HUES6 (cell line): ENCODE data around the gene CTBP1.

Experiments used
- H3K27ac ChIP-seq: 2 replicates; pipeline ENCODE4 v1.7.0; 2013; ENCODE audit warnings: low read depth, mild to moderate bottlenecking, low read length, inconsistent platforms
- H3K27me3 ChIP-seq: 2 replicates; pipeline ENCODE4 v1.6.1; 2013; ENCODE audit warnings: low read length; ENCODE audit not compliant: control insufficient read depth, insufficient read depth
- H3K36me3 ChIP-seq: 2 replicates; pipeline ENCODE4 v1.6.1; 2013; ENCODE audit warnings: low read length; ENCODE audit not compliant: control insufficient read depth, insufficient read depth
- H3K4me1 ChIP-seq: 2 replicates; pipeline ENCODE4 v1.6.1; 2013; ENCODE audit warnings: low read length; ENCODE audit not compliant: control insufficient read depth, insufficient read depth
- H3K4me3 ChIP-seq: 2 replicates; pipeline ENCODE4 v1.5.1; 2013; ENCODE audit warnings: low read depth, low read length
- H3K9ac ChIP-seq: one replicate; pipeline ENCODE4 v1.6.1; 2013; ENCODE audit warnings: mild to moderate bottlenecking, low read length
- H3K9me3 ChIP-seq: 2 replicates; pipeline ENCODE4 v1.6.1; 2013; ENCODE audit warnings: low read depth, low read length; ENCODE audit not compliant: control insufficient read depth, insufficient read depth

CTBP1 gene

GRCh38 chr4:1279253-1279652 is 30.3 kb upstream of the CTBP1 start:
- Histone ChIP-seq H3K27ac (no peak overlapping the region), H3K9me3 (no peaks in the 10 kb centered on the region), H3K27me3 (peaks cover 7% of the 10 kb centered on the region; the same call in 1 of the 2 replicates), H3K36me3 (no peaks in the 10 kb centered on the region), H3K4me1 (no peaks in the 10 kb centered on the region), H3K9ac (no peak overlapping the region), H3K4me3 (no peak overlapping the region)

GRCh38 chr4:1277667-1278665 is 29.0 kb upstream of the CTBP1 start:
- Histone ChIP-seq H3K9me3 (no peaks in the 10 kb centered on the region), H3K36me3 (no peaks in the 10 kb centered on the region), H3K27me3 (peaks cover 7% of the 10 kb centered on the region; the same call in 1 of the 2 replicates), H3K27ac (no peak overlapping the region), H3K9ac (no peak overlapping the region), H3K4me1 (no peaks in the 10 kb centered on the region), H3K4me3 (no peak overlapping the region)

- Histone ChIP-seq H3K4me1 (no peaks in the 10 kb centered on the region), H3K27ac (no peak overlapping the region), H3K4me3 (no peak overlapping the region), H3K9me3 (no peaks in the 10 kb centered on the region), H3K27me3 (peaks cover 7% of the 10 kb centered on the region; the same call in 1 of the 2 replicates), H3K36me3 (no peaks in the 10 kb centered on the region), H3K9ac (no peak overlapping the region)
Measured at GRCh38 chr4:1276984-1277383, 28.1 kb upstream of the CTBP1 start.

GRCh38 chr4:1274871-1275270 is 25.9 kb upstream of the CTBP1 start:
- Histone ChIP-seq H3K4me1 (no peaks in the 10 kb centered on the region), H3K9ac (no peak overlapping the region), H3K36me3 (no peaks in the 10 kb centered on the region), H3K9me3 (0 out of 2 replicates have a peak, but pooled peaks cover 3% of the 10 kb centered on the region), H3K4me3 (no peak overlapping the region), H3K27me3 (peaks cover 7% of the 10 kb centered on the region; the same call in 1 of the 2 replicates), H3K27ac (no peak overlapping the region)

GRCh38 chr4:1271686-1272085 is 22.8 kb upstream of the CTBP1 start:
- no peak overlapping the region for H3K4me3 ChIP-seq
- 0 out of 2 replicates have a peak, but pooled peaks cover 3% of the 10 kb centered on the region for H3K9me3 ChIP-seq
- H3K9ac ChIP-seq = no peak overlapping the region
- H3K27ac ChIP-seq = no peak overlapping the region
- no peaks in the 10 kb centered on the region for H3K4me1 ChIP-seq
- peaks cover 2% of the 10 kb centered on the region; the same call in 1 of the 2 replicates for H3K27me3 ChIP-seq
- H3K36me3 ChIP-seq = no peaks in the 10 kb centered on the region

- no peaks in the 10 kb centered on the region for H3K4me1 ChIP-seq
- no peaks in the 10 kb centered on the region for H3K36me3 ChIP-seq
- no peak overlapping the region for H3K27ac ChIP-seq
- H3K4me3 ChIP-seq = no peak overlapping the region
- no peak overlapping the region for H3K9ac ChIP-seq
- 0 out of 2 replicates have a peak, but pooled peaks cover 9% of the 10 kb centered on the region for H3K9me3 ChIP-seq
- no peaks in the 10 kb centered on the region for H3K27me3 ChIP-seq
Measured at GRCh38 chr4:1269209-1269608, 20.3 kb upstream of the CTBP1 start.

- H3K4me3 ChIP-seq = no peak overlapping the region
- no peak overlapping the region for H3K9ac ChIP-seq
- H3K4me1 ChIP-seq = no peaks in the 10 kb centered on the region
- H3K27me3 ChIP-seq = no peaks in the 10 kb centered on the region
- no peaks in the 10 kb centered on the region for H3K36me3 ChIP-seq
- H3K27ac ChIP-seq = no peak overlapping the region
- H3K9me3 ChIP-seq = 0 out of 2 replicates have a peak, but pooled peaks cover 9% of the 10 kb centered on the region
Measured at GRCh38 chr4:1266881-1267763, 18.2 kb upstream of the CTBP1 start.

GRCh38 chr4:1265351-1265750 is 16.4 kb upstream of the CTBP1 start:
- Histone ChIP-seq H3K9ac (no peak overlapping the region), H3K9me3 (0 out of 2 replicates have a peak, but pooled peaks cover 9% of the 10 kb centered on the region), H3K27me3 (no peaks in the 10 kb centered on the region)

GRCh38 chr4:1264942-1265341 is 16.0 kb upstream of the CTBP1 start:
- Histone ChIP-seq H3K4me3 (no peak overlapping the region), H3K36me3 (no peaks in the 10 kb centered on the region), H3K27ac (no peak overlapping the region), H3K27me3 (no peaks in the 10 kb centered on the region), H3K9ac (no peak overlapping the region), H3K4me1 (no peaks in the 10 kb centered on the region), H3K9me3 (0 out of 2 replicates have a peak, but pooled peaks cover 7% of the 10 kb centered on the region)

More at GRCh38 chr4:1265351-1265750, 16.4 kb upstream of the CTBP1 start:
- no peak overlapping the region for H3K4me3 ChIP-seq
- no peaks in the 10 kb centered on the region for H3K4me1 ChIP-seq
- no peaks in the 10 kb centered on the region for H3K36me3 ChIP-seq
- no peak overlapping the region for H3K27ac ChIP-seq

- H3K9ac ChIP-seq = no peak overlapping the region
- H3K4me3 ChIP-seq = no peak overlapping the region
- 0 out of 2 replicates have a peak, but pooled peaks cover 8% of the 10 kb centered on the region for H3K9me3 ChIP-seq
- no peaks in the 10 kb centered on the region for H3K36me3 ChIP-seq
- no peaks in the 10 kb centered on the region for H3K27me3 ChIP-seq
- H3K4me1 ChIP-seq = no peaks in the 10 kb centered on the region
- H3K27ac ChIP-seq = no peak overlapping the region
Measured at GRCh38 chr4:1261107-1261928, 12.4 kb upstream of the CTBP1 start.
